Aorta (tissue), 5 donors: ENCODE data around the gene CAPZA2. TPM values are rescaled to one million over a fixed set of nuclear protein-coding genes. Genes with fewer than 3 reads are reported as not detected.
"Not testable (repeated sequence)": the region's sequence is repeated elsewhere in the genome, so short reads cannot be mapped to it uniquely, and the experiment has no call there.

Source experiments
- ATAC-seq: fragments of 200-7000 bp; cut with Tn5 transposase; one replicate; pipeline ENCODE4 v1.9.1; 2022; ENCODE audit warnings: moderate library complexity; ENCODE audit not compliant: low FRiP score
- DNase-seq, 2 donors: peaks; one replicate each; pipeline ENCODE4 v3.0.0-alpha.2; 2020
- H3K27ac ChIP-seq, 2 donors: one replicate each; pipeline ENCODE4 v1.5.1; 2013; ENCODE audit warnings: low read length in 2 of 2, mild to moderate bottlenecking in 2 of 2, moderate library complexity in 2 of 2, control low read depth in 1 of 2, inconsistent platforms in 1 of 2, low read depth in 1 of 2
- H3K27me3 ChIP-seq, 2 donors: one replicate each; pipeline ENCODE4 v1.6.1; 2013; ENCODE audit warnings: control low read depth in 1 of 2, low read length in 1 of 2, mild to moderate bottlenecking in 1 of 2, moderate library complexity in 1 of 2; ENCODE audit not compliant: insufficient read depth in 2 of 2, control insufficient read depth in 1 of 2
- H3K36me3 ChIP-seq, 2 donors: one replicate each; pipeline ENCODE4 v1.6.1; 2013; ENCODE audit warnings: control low read depth in 1 of 2, low read length in 1 of 2, mild to moderate bottlenecking in 1 of 2; ENCODE audit not compliant: insufficient read depth in 2 of 2, control insufficient read depth in 1 of 2
- H3K4me1 ChIP-seq, 2 donors: one replicate each; pipeline ENCODE4 v1.6.1; 2013; ENCODE audit warnings: low read length in 2 of 2, control low read depth in 1 of 2, mild to moderate bottlenecking in 1 of 2, moderate library complexity in 1 of 2; ENCODE audit not compliant: insufficient read depth in 2 of 2, control insufficient read depth in 1 of 2
- H3K4me3 ChIP-seq, 2 donors: one replicate each; pipeline ENCODE4 v1.5.1; 2013; ENCODE audit warnings: low read length in 2 of 2, control low read depth in 1 of 2, mild to moderate bottlenecking in 1 of 2
- H3K9me3 ChIP-seq: one replicate; pipeline ENCODE4 v1.6.1; 2013; ENCODE audit warnings: mild to moderate bottlenecking, low read length; ENCODE audit not compliant: control insufficient read depth
- WGBS, 2 donors: extraction: QIAGEN DNeasy Blood & Tissue Kit; methylation state at CpG; one replicate each; pipeline ENCODE4 v1.1.7; 2013; 5-methylcytosine and 5-hydroxymethylcytosine counted together
- intact Hi-C, 2 donors: fragments of 100-400 bp; cut with DNase I; formaldehyde crosslinking; loops; one replicate each; pipeline versions ENCODE4 v1.14.2 to v1.15.0; 2022
- polyA plus RNA-seq, 2 donors: library from polyadenylated mRNA; stranded (reverse); fragments of 200-250 nt; gene quantifications; one replicate each; pipeline ENCODE4 v1.2.3, GENCODE V29; 2013
- total RNA-seq, 2 donors: library from RNA; stranded (reverse); fragmentation: NEBNext Ultra II Directional; extraction: Animal tissue kit (Norgen Biotek cat#: 25700); gene quantifications; one replicate each; pipeline ENCODE4 v1.2.1, GENCODE V29; 2021
- donor health status: healthy with polysubstance abuse.
- donor health status: Bipolar disorder and iron deficiency.
- donor health status: DM: no; HTN: no; CAD: no.
- donor health status: DM: no; HTN: no; CAD: no.
- donor health status: DM: yes; HTN: yes; CAD: no.

The CAPZA2 gene
- total and polyA plus RNA-seq, 4 donors: 91.1 to 345 (median 201) TPM

- WGBS, 2 donors: 75 to 85% methylated on average over 4 of the region's 4 CpGs
- not testable (repeated sequence) for H3K4me3 ChIP-seq, H3K27ac ChIP-seq, H3K27me3 ChIP-seq, H3K4me1 ChIP-seq, DNase-seq, H3K36me3 ChIP-seq, H3K9me3 ChIP-seq, ATAC-seq
- intact Hi-C loops: loop anchor here (10.0 kb wide), 2 partner anchors 48 to 448 kb away; no protein-coding TSS in a partner anchor
Observed at GRCh38 chr7:116936844-116937243, 74.5 kb downstream of the CAPZA2 start.

DNA sequence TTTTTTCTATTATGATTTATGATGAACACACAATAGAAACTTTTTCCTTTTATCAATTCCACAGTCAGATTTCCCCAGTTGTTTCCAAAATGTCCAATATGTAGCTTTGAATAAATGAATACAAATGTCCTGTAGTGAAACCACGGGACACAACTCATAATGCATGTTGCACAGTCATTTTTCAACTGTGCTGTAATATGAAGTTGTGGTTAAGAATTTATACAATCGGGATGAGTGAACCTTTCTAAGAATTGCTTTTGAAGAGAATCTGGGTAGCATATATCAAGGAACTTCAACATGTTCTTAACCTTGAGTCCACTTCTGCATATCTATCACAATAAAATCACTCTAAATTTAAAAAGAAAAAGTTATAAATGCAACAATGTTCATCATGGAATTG is 76.3 kb downstream of the CAPZA2 start:
- no peaks in the 10 kb centered on the region for H3K9me3 ChIP-seq
- DNase-seq (no peak), ATAC-seq (no peak)
- no peaks in the 10 kb centered on the region for H3K4me1 ChIP-seq
- no peak overlapping the region for H3K4me3 ChIP-seq
- H3K27me3 ChIP-seq: no peaks in the 10 kb centered on the region
- intact Hi-C loops: loop anchor here (10.0 kb wide), 2 partner anchors 46 to 446 kb away; no protein-coding TSS in a partner anchor
- no peak overlapping the region for H3K27ac ChIP-seq
- 90 to 97% methylated on average over 2 of the region's 2 CpGs for WGBS, 2 donors
- H3K36me3 ChIP-seq: no peaks in the 10 kb centered on the region

- Histone ChIP-seq H3K9me3 (no peaks in the 10 kb centered on the region), H3K27ac (no peak overlapping the region), H3K27me3 (no peaks in the 10 kb centered on the region), H3K4me1 (no peaks in the 10 kb centered on the region), H3K4me3 (no peak overlapping the region), H3K36me3 (no peaks in the 10 kb centered on the region)
- DNase-seq (no peak), ATAC-seq (no peak)
- intact Hi-C loops: no loop called here
- 83 to 84% methylated on average over 8 of the region's 8 CpGs for WGBS, 2 donors
Observed at GRCh38 chr7:116940689-116941370, 78.4 kb downstream of the CAPZA2 start.

- 78 to 80% methylated on average over 2 of the region's 2 CpGs for WGBS, 2 donors
- ATAC-seq (no peak), DNase-seq (no peak)
- Histone ChIP-seq H3K4me1 (no peaks in the 10 kb centered on the region), H3K9me3 (no peaks in the 10 kb centered on the region), H3K27me3 (no peaks in the 10 kb centered on the region), H3K36me3 (no peaks in the 10 kb centered on the region), H3K4me3 (no peak overlapping the region), H3K27ac (no peak overlapping the region)
- intact Hi-C loops: no loop called here
Observed at GRCh38 chr7:116942504-116942903, 80.1 kb downstream of the CAPZA2 start.

DNA sequence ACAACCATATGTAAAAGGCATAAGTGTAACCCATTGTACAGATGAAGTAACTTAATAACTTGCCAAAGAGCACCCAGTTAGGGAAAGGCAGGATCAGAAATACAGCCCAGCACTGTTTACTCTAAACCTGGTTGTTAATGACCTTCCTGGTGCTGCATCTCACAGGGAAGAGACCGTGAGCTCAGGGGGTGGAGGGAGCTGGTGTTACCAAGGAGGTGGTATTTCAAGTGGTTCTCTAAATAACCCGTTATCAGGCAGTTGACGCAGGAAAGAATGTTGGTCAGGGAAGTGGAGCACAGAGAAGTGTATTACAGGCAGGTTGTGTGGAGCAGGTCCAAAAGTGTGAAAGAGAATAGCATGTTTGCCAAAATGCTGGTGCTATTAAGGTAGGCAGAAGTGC is 86.5 kb downstream of the CAPZA2 start:
- no peak for DNase-seq
- no peaks in the 10 kb centered on the region for H3K36me3 ChIP-seq
- no peak for ATAC-seq
- WGBS, 2 donors: 9 to 14% methylated on average over 3 of the region's 3 CpGs
- H3K27me3 ChIP-seq: no peaks in the 10 kb centered on the region
- peak overlapping the region in 1 of 2 donors; percentile 2 for H3K27ac ChIP-seq
- intact Hi-C loops: no loop called here
- H3K4me3 ChIP-seq: no peak overlapping the region
- H3K4me1 ChIP-seq: peaks cover 0 to 2% of the 10 kb centered on the region in 2 donors
- no peaks in the 10 kb centered on the region for H3K9me3 ChIP-seq

DNA sequence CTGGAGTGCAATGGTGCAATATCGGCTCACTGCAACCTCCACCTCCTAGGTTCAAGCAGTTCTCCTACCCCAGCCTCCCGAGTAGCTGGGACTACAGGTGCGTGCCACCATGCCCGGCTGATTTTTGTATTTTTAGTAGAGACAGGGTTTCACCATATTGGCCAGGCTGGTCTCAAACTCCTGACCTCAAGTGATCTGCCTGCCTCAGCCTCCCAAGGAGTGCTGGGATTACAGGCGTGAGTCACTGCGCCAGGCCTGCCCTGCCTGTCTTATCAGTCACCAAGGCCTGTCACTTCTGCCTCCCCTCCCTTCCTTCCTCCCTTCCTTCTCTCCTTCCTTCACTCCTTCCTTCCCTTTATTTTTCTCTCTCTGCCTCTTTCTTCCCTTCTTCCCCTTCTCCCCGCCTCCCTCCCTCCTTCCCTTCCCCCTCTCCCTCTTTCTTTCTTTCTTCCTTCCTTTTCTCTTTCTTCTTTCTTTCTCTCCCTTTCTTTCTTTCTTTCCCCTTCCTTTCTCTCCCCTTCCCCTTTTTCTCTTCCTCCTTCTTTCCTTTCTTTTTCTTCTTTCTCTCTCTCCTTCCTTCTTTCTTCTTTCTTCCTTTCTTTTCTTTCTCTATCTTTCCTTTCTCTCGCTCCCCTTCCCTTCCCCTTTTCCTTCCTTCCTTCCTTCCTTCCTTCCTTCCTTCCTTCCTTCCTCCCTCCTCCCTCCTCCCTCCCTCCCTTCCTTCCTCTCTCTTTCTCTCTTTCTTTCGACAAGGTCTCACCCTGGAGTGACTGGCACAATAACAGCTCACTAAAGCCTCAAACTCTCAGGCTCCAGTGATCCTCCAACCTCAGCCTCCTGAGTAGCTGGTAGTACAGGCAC is 87.8 kb downstream of the CAPZA2 start:
- intact Hi-C loops: no loop called here
- DNase-seq (no peak), ATAC-seq (no peak)
- no peaks in the 10 kb centered on the region for H3K27me3 ChIP-seq
- 86 to 90% methylated on average over 9 of the region's 9 CpGs for WGBS, 2 donors
- H3K4me3 ChIP-seq: no peak overlapping the region
- H3K27ac ChIP-seq: no peak overlapping the region
- no peaks in the 10 kb centered on the region for H3K9me3 ChIP-seq
- H3K36me3 ChIP-seq: no peaks in the 10 kb centered on the region
- H3K4me1 ChIP-seq: peaks cover 0 to 3% of the 10 kb centered on the region in 2 donors

GRCh38 chr7:116950889-116951351 is 88.5 kb downstream of the CAPZA2 start:
- Histone ChIP-seq H3K36me3 (no peaks in the 10 kb centered on the region), H3K27ac (no peak overlapping the region), H3K4me1 (peaks cover 2 to 3% of the 10 kb centered on the region in 2 donors), H3K4me3 (no peak overlapping the region), H3K9me3 (no peaks in the 10 kb centered on the region), H3K27me3 (no peaks in the 10 kb centered on the region)
- intact Hi-C loops: no loop called here
- ATAC-seq: no peak
- DNase-seq: no peak
- 96 to 98% methylated on average over 5 of the region's 5 CpGs for WGBS, 2 donors

- Histone ChIP-seq H3K9me3 (no peaks in the 10 kb centered on the region), H3K4me3 (no peak overlapping the region), H3K36me3 (no peaks in the 10 kb centered on the region), H3K27me3 (no peaks in the 10 kb centered on the region), H3K4me1 (peaks cover 2 to 3% of the 10 kb centered on the region in 2 donors), H3K27ac (peak overlapping the region in 1 of 2 donors; percentile 52)
- intact Hi-C loops: no loop called here
- no peak for ATAC-seq
- WGBS, 2 donors: 95 to 97% methylated on average over 17 of the region's 17 CpGs
- DNase-seq: no peak
Observed at GRCh38 chr7:116951366-116952292, 89.2 kb downstream of the CAPZA2 start.
